K562 (cell line): ENCODE results near the gene VPREB1. TPM values are rescaled to one million over a fixed set of nuclear protein-coding genes. Genes with fewer than 3 reads are reported as not detected.
A peak's percentile ranks its signal among the peaks of the same experiment; 100 is the strongest.

Experiments
- CBFB ChIP-seq: sonication (generic); formaldehyde crosslinking; IDR thresholded peaks from 2 replicates; pipeline ENCODE4 v1.4.0; 2020; ENCODE audit warnings: mild to moderate bottlenecking, missing genetic modification reagents
- CREB5 ChIP-seq: fragments of 250-450 bp; sonication (Bioruptor Pico); IDR thresholded peaks from 2 replicates; pipeline ENCODE4 v1.5.0; 2020; ENCODE audit warnings: mild to moderate bottlenecking
- CREM ChIP-seq: IDR thresholded peaks from 2 replicates; pipeline ENCODE4 v1.6.1; 2014; ENCODE audit warnings: antibody characterized with exemption, low read depth
- GABPB1 ChIP-seq: sonication (generic); formaldehyde crosslinking; IDR thresholded peaks from 2 replicates; pipeline ENCODE4 v1.8.0; 2022; ENCODE audit warnings: mild to moderate bottlenecking, missing genetic modification reagents
- HDAC3 ChIP-seq: fragments of 450-650 bp; IDR thresholded peaks from 2 replicates; pipeline ENCODE4 v1.6.1; 2018; ENCODE audit warnings: borderline replicate concordance, mild to moderate bottlenecking, moderate library complexity; ENCODE audit not compliant: partially characterized antibody
- ILK ChIP-seq: fragments of 450-650 bp; IDR thresholded peaks from 2 replicates; pipeline ENCODE4 v1.6.1; 2016; ENCODE audit warnings: missing genetic modification characterization, low read depth, mild to moderate bottlenecking, missing compliant biosample characterization, moderate library complexity, borderline replicate concordance
- KLF13 ChIP-seq: fragments of 450-650 bp; IDR thresholded peaks from 2 replicates; pipeline ENCODE4 v1.6.1; 2016; ENCODE audit warnings: missing genetic modification characterization, low read depth, mild to moderate bottlenecking, missing compliant biosample characterization, moderate library complexity, borderline replicate concordance
- NCOA4 ChIP-seq: fragments of 450-650 bp; IDR thresholded peaks from 2 replicates; pipeline ENCODE4 v1.6.1; 2018; ENCODE audit warnings: mild to moderate bottlenecking; ENCODE audit not compliant: partially characterized antibody
- SIN3A ChIP-seq, 2 experiments: fragments of 150-350 bp in 1 of 2; IDR thresholded peaks; 2 replicates each; pipeline ENCODE4 v1.6.1; 2011 to 2016; ENCODE audit warnings: borderline replicate concordance in 2 of 2, low read depth in 2 of 2, low read length in 2 of 2, mild to moderate bottlenecking in 2 of 2, moderate library complexity in 2 of 2; ENCODE audit not compliant: control insufficient read depth in 1 of 2
- THAP12 ChIP-seq: fragments of 250-450 bp; sonication (Bioruptor Pico); IDR thresholded peaks from 2 replicates; pipeline ENCODE4 v1.9.0; 2021; ENCODE audit warnings: mild to moderate bottlenecking, inconsistent platforms
- USF2 ChIP-seq: sonication (generic); formaldehyde crosslinking; IDR thresholded peaks from 2 replicates; pipeline ENCODE4 v1.5.0; 2020; ENCODE audit warnings: missing genetic modification reagents
- ZNF146 ChIP-seq: IDR thresholded peaks from one replicate; pipeline ENCODE4 v1.6.1; 2018; ENCODE audit warnings: missing compliant biosample characterization; ENCODE audit not compliant: unreplicated experiment
- polyA plus RNA-seq, 8 experiments: library from polyadenylated mRNA; depleted of rRNA in 4 of 8; stranded (reverse) in 5 of 8; unstranded in 3 of 8; fragments of >200 nt; fragmentation: Nextera tagmentation in 2 of 8; fragmentation: Illumina TruSeq in 1 of 8; extraction: Ambion mirVana in 2 of 8; extraction: Trizol in 1 of 8; gene quantifications; 2 replicates each; pipeline versions ENCODE4 v1.2.1 to v1.2.3, GENCODE V29; 2011 to 2014; ENCODE audit warnings: inconsistent platforms in 1 of 8, missing spikeins in 1 of 8
- total RNA-seq, 7 experiments: library from RNA; depleted of rRNA in 6 of 7; stranded (reverse); fragments of >200 nt in 6 of 7; fragmentation: Illumina TruSeq in 2 of 7; extraction: Trizol in 2 of 7; gene quantifications; 2 replicates each; pipeline versions ENCODE4 v1.2.1 to v1.2.3, GENCODE V29; 2011 to 2021; ENCODE audit warnings: low replicate concordance in 1 of 7
- TF ChIP-seq, protein P1 (sequence below): IDR thresholded peaks from 2 replicates; pipeline ENCODE4 v1.6.1; 2011; ENCODE audit not compliant: insufficient read length; ENCODE audit errors: extremely low read depth
- TF ChIP-seq, protein P2 (sequence below): fragments of 250-450 bp; sonication (Bioruptor Pico); IDR thresholded peaks from 2 replicates; pipeline ENCODE4 v1.8.0; 2022; ENCODE audit warnings: inconsistent platforms
- TF ChIP-seq, protein P3 (sequence below): fragments of 450-650 bp; formaldehyde crosslinking; IDR thresholded peaks from 2 replicates; pipeline ENCODE4 v1.4.0; 2020; ENCODE audit warnings: mild to moderate bottlenecking, moderate library complexity

Gene VPREB1
- total and polyA plus RNA-seq, 9 of the 15 experiments (the other 6 are each of a cell fraction or from before 2014, with no cell fraction given) = not detected

DNA sequence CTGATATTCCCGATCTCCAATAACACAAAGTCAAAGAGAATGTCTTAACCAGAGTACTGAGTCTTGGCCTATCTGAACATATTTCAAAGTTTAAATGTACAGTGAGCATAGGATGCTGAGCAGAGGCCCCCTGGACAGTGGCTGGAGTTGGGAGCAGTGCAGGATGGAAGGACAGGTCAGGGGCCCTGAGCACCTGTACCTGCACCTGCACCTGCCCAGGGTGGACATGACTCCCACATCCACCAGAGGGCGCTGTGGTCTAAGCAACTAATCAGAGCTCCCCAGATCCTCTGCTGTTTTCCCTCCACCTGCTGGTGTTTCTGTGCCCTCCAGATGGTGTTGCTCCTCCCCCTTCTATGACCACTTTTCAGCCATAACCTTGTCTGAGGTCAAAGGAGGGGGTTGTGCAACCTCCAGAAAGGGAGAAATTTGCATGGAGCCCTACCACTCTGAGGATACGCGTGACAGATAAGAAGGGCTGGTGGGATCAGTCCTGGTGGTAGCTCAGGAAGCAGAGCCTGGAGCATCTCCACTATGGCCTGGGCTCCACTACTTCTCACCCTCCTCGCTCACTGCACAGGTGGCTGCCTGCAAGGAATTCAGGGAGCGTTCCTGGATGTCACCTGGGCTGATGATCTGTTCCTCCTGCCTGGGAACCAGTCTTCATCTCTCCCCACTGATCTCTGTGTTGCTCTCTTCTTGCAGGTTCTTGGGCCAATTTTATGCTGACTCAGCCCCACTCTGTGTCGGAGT lies 49.1 kb upstream of the VPREB1 start (continued):
- TF ChIP-seq, protein P1, sequence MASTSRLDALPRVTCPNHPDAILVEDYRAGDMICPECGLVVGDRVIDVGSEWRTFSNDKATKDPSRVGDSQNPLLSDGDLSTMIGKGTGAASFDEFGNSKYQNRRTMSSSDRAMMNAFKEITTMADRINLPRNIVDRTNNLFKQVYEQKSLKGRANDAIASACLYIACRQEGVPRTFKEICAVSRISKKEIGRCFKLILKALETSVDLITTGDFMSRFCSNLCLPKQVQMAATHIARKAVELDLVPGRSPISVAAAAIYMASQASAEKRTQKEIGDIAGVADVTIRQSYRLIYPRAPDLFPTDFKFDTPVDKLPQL = no peak
- TF ChIP-seq ZNF146 (CRISPR knock-in tag) = no peak
- TF ChIP-seq NCOA4 = no peak
- TF ChIP-seq THAP12 (CRISPR knock-in tag) = peak; percentile 74
- peak in 1 of 2 experiments; percentile 53; a peak in 1 of 4 replicates for TF ChIP-seq SIN3A (IDR thresholded peaks at IDR 0.05; ENCODE audit: borderline replicate concordance in 2 of 2, control insufficient read depth in 1 of 2, low read depth in 2 of 2, low read length in 2 of 2)
- TF ChIP-seq KLF13 (tag) = peak; percentile 90; the same call in 1 of the 2 replicates
- 0 out of 2 replicates have a peak, but pooled peaks have one; percentile 62 for TF ChIP-seq GABPB1 (CRISPR knock-in tag)
- TF ChIP-seq CREM = peak; percentile 86
- no peak for TF ChIP-seq CREB5
- TF ChIP-seq, protein P2, sequence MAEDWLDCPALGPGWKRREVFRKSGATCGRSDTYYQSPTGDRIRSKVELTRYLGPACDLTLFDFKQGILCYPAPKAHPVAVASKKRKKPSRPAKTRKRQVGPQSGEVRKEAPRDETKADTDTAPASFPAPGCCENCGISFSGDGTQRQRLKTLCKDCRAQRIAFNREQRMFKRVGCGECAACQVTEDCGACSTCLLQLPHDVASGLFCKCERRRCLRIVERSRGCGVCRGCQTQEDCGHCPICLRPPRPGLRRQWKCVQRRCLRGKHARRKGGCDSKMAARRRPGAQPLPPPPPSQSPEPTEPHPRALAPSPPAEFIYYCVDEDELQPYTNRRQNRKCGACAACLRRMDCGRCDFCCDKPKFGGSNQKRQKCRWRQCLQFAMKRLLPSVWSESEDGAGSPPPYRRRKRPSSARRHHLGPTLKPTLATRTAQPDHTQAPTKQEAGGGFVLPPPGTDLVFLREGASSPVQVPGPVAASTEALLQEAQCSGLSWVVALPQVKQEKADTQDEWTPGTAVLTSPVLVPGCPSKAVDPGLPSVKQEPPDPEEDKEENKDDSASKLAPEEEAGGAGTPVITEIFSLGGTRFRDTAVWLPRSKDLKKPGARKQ (CRISPR knock-in tag) = no peak
- TF ChIP-seq CBFB = peak; percentile 82; the same call in 1 of the 2 replicates
- TF ChIP-seq USF2 = no peak
- TF ChIP-seq HDAC3 = no peak
- TF ChIP-seq, protein P3, sequence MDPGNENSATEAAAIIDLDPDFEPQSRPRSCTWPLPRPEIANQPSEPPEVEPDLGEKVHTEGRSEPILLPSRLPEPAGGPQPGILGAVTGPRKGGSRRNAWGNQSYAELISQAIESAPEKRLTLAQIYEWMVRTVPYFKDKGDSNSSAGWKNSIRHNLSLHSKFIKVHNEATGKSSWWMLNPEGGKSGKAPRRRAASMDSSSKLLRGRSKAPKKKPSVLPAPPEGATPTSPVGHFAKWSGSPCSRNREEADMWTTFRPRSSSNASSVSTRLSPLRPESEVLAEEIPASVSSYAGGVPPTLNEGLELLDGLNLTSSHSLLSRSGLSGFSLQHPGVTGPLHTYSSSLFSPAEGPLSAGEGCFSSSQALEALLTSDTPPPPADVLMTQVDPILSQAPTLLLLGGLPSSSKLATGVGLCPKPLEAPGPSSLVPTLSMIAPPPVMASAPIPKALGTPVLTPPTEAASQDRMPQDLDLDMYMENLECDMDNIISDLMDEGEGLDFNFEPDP (CRISPR knock-in tag) = 0 out of 2 replicates have a peak, but pooled peaks have one; percentile 84
- TF ChIP-seq ILK (tag) = no peak
